ENCODE results near the gene PHLPP2.

DNA sequence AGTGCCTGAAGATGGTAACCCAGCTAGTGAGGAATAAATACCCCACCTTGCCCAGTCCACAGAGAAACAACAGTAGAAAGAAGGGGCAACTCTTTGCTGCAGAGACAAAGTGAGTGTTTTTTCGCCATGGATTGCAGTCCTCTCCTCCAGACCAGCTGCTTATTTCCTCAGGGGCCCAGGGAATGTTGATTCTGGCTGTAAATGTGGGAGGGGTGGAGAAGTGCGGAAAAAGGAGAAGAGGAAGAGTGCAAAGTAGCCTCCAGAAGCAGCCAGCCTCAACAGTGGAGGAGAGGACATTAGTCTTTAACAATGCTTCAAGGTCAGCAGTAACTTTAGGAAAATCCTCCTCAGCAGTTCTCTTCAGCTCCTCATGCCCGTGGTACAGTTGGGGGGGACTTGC is 8.1 kb upstream of the PHLPP2 start:
- TF ChIP-seq, protein P1, sequence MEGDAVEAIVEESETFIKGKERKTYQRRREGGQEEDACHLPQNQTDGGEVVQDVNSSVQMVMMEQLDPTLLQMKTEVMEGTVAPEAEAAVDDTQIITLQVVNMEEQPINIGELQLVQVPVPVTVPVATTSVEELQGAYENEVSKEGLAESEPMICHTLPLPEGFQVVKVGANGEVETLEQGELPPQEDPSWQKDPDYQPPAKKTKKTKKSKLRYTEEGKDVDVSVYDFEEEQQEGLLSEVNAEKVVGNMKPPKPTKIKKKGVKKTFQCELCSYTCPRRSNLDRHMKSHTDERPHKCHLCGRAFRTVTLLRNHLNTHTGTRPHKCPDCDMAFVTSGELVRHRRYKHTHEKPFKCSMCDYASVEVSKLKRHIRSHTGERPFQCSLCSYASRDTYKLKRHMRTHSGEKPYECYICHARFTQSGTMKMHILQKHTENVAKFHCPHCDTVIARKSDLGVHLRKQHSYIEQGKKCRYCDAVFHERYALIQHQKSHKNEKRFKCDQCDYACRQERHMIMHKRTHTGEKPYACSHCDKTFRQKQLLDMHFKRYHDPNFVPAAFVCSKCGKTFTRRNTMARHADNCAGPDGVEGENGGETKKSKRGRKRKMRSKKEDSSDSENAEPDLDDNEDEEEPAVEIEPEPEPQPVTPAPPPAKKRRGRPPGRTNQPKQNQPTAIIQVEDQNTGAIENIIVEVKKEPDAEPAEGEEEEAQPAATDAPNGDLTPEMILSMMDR (IDR thresholded peaks at IDR 0.05; ENCODE audit: borderline replicate concordance, extremely low read depth, low read length, poor library complexity, severe bottlenecking), result no peak
- no peak for TF ChIP-seq EZH2 (IDR thresholded peaks at IDR 0.05; ENCODE audit: borderline replicate concordance, low read depth, low read length, severe bottlenecking)

Data from DND-41 (cell line).